Thyroid gland (tissue), 4 donors: Measurements from ENCODE around the gene SKIDA1. TPM values are rescaled to one million over a fixed set of nuclear protein-coding genes. Genes with fewer than 3 reads are reported as not detected.

Source experiments
- DNase-seq, 2 donors: peaks; one replicate each; pipeline ENCODE4 v3.0.0-alpha.2; 2019
- H3K27ac ChIP-seq, 3 donors: fragments of 200-600 bp; sonication (generic); 1 replicate in 2 of 3; 2 replicates in 1 of 3; pipeline ENCODE4 v1.5.1; 2016 to 2019; ENCODE audit warnings: mild to moderate bottlenecking in 1 of 3, moderate library complexity in 1 of 3
- H3K27me3 ChIP-seq: fragments of 200-600 bp; sonication (generic); one replicate; pipeline ENCODE4 v1.5.1; 2019
- H3K36me3 ChIP-seq, 2 donors: fragments of 200-600 bp; sonication (generic); one replicate each; pipeline ENCODE4 v1.5.1; 2016 to 2019
- H3K4me1 ChIP-seq, 2 donors: fragments of 200-600 bp; sonication (generic); one replicate each; pipeline ENCODE4 v1.5.1; 2017 to 2019
- H3K4me3 ChIP-seq, 3 donors: fragments of 200-600 bp; sonication (generic); replicated peaks in 1 of 3; 1 replicate in 2 of 3; 2 replicates in 1 of 3; pipeline ENCODE4 v1.5.1; 2016; ENCODE audit warnings: mild to moderate bottlenecking in 1 of 3
- H3K9me3 ChIP-seq: fragments of 200-600 bp; sonication (generic); one replicate; pipeline ENCODE4 v1.5.1; 2017
- POLR2A ChIP-seq, 2 donors: fragments of 450-650 bp; IDR thresholded peaks; one replicate each; pipeline ENCODE4 v1.6.1; 2017; ENCODE audit warnings: antibody characterized with exemption in 2 of 2, mild to moderate bottlenecking in 2 of 2, moderate library complexity in 1 of 2
- WGBS, 2 donors: methylation state at CpG; one replicate each; pipeline ENCODE4 v1.1.5; 2017; 5-methylcytosine and 5-hydroxymethylcytosine counted together
- intact Hi-C: fragments of 100-400 bp; cut with DNase I; formaldehyde crosslinking; loops from one replicate; pipeline ENCODE4 v1.15.1; 2023
- total RNA-seq, 4 donors: library from RNA; depleted of rRNA; stranded (reverse); fragments of >200 nt; gene quantifications; one replicate each; pipeline ENCODE4 v1.2.3, GENCODE V29; 2016
- TF ChIP-seq, protein P1 (sequence below), 6 experiments: fragments of 200-600 bp in 3 of 6; fragments of 450-650 bp in 3 of 6; sonication (generic) in 3 of 6; IDR thresholded peaks; one replicate each; pipeline ENCODE4 v1.5.1; 2016 to 2019; ENCODE audit warnings: antibody characterized with exemption in 6 of 6, mild to moderate bottlenecking in 2 of 6, inconsistent platforms in 1 of 6, moderate library complexity in 1 of 6

SKIDA1 gene
- total RNA-seq, 4 donors from 2014 or later, result 3.1 to 9.9 (median 7.1) TPM

- H3K27me3 ChIP-seq, result no peaks in the 10 kb centered on the region
- TF ChIP-seq, protein P1, sequence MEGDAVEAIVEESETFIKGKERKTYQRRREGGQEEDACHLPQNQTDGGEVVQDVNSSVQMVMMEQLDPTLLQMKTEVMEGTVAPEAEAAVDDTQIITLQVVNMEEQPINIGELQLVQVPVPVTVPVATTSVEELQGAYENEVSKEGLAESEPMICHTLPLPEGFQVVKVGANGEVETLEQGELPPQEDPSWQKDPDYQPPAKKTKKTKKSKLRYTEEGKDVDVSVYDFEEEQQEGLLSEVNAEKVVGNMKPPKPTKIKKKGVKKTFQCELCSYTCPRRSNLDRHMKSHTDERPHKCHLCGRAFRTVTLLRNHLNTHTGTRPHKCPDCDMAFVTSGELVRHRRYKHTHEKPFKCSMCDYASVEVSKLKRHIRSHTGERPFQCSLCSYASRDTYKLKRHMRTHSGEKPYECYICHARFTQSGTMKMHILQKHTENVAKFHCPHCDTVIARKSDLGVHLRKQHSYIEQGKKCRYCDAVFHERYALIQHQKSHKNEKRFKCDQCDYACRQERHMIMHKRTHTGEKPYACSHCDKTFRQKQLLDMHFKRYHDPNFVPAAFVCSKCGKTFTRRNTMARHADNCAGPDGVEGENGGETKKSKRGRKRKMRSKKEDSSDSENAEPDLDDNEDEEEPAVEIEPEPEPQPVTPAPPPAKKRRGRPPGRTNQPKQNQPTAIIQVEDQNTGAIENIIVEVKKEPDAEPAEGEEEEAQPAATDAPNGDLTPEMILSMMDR (IDR thresholded peaks at IDR 0.05), result no peak
- TF ChIP-seq POLR2A (IDR thresholded peaks at IDR 0.05), result no peak
- 85 to 88% methylated on average over 1 of the region's 1 CpG for WGBS, 2 donors
- intact Hi-C loops, result loop anchor here (10.0 kb wide), 1 partner anchor 802 kb away; the partner anchor contains the start of gene BMI1
- no peak for DNase-seq
- H3K36me3 ChIP-seq, result no peaks in the 10 kb centered on the region
- H3K4me3 ChIP-seq, result no peak overlapping the region
- H3K9me3 ChIP-seq, result no peaks in the 10 kb centered on the region
- H3K27ac ChIP-seq, result peak overlapping the region in 1 of 3 donors; percentile 36
- peaks cover 0 to 9% of the 10 kb centered on the region in 2 donors for H3K4me1 ChIP-seq
Measured at GRCh38 chr10:21522631-21523406, 2.7 kb downstream of the SKIDA1 start.

DNA sequence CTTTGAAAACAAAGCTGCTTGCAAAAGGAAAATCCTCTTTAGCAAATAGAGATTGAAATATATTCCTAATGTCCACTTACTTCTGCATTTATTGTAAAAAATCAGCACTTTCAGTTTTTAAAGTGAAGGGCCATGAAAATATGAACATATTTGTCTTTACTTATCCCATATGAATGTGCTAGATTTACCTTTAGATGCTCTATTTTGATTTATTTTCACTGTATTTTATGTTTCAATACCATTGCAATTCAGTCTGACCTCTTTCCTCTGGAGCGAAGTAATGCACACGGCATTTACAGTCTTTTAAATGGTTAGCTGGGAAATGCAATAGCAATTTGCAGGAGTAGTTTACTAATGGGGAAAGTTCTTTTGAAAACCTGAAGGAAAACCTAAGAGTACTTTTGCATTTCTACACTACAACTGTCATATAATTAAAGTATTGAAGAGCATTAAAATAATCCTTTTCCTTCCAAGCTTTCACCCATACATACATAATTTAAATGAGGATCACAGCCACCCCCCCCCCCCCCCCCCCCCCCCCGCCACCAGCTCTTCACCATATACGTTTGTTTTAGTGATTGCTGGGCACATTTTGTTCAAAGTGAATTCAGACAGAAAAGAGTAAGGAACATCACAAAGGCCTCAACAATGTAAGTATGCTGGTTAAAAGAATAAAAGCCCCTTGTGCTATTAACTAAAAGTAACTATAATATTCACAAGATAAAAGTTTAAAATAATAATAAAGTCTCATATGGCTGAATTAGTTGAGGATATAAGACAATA lies 3.5 kb downstream of the SKIDA1 start:
- Histone ChIP-seq H3K9me3 (no peaks in the 10 kb centered on the region), H3K27ac (peak overlapping the region in 2 of 3 donors; percentile 78 to 83), H3K4me3 (no peak overlapping the region), H3K27me3 (no peaks in the 10 kb centered on the region), H3K36me3 (no peaks in the 10 kb centered on the region), H3K4me1 (peaks cover 0 to 9% of the 10 kb centered on the region in 2 donors)
- no peak for DNase-seq
- WGBS, 2 donors, result 83 to 86% methylated on average over 4 of the region's 4 CpGs
- TF ChIP-seq, protein P1 (IDR thresholded peaks at IDR 0.05), result no peak
- intact Hi-C loops, result loop anchor here (10.0 kb wide), 1 partner anchor 803 kb away; the partner anchor contains the start of gene BMI1

DNA sequence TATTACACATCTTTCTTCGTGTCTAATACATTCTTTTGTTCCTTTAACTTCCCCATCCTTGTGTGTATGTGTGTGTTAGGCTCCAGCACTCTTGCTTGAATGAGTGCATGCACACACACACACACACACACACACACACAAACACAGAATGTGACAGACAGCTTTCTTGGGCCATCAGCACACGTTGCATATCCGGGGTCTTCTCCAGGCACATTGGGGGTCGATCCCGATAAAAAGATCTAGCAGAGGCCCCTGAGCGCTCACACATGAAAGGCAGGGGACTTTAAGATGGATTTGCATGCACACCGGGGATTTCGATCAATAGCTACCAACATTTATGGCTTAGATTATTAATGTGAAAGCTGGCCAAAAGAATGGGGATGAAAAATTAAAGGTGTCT lies 4.5 kb downstream of the SKIDA1 start:
- 59 to 63% methylated on average over 8 of the region's 8 CpGs for WGBS, 2 donors
- intact Hi-C loops, result loop anchor here (10.0 kb wide), 1 partner anchor 804 kb away; the partner anchor contains the start of gene BMI1
- TF ChIP-seq, protein P1 (IDR thresholded peaks at IDR 0.05), result no peak
- no peak for TF ChIP-seq POLR2A (IDR thresholded peaks at IDR 0.05)

DNA sequence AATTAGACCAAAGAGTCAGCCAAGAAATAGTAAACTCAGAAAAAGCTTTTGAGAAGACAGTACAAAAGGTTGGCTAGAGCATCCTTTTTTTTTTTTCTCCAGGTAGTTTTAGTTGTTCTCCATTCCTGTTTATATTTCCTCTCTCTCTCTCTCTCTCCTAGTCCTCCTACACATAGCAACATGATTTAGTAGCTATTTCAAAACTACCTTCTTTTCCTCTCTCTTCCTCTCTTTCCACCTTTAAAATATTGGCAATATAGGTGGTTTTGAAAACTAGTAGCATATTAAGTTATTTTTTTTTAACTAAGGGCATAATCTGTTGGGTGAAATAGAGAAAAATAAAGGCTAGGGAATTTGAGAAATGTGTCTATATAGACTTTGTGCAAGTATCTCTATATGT lies 5.0 kb downstream of the SKIDA1 start:
- peak overlapping the region; percentile 78 to 88 (median 83) for H3K27ac ChIP-seq
- no peak overlapping the region for H3K4me3 ChIP-seq
- no peak for TF ChIP-seq POLR2A (IDR thresholded peaks at IDR 0.05)
- TF ChIP-seq, protein P1 (IDR thresholded peaks at IDR 0.05), result no peak
- H3K9me3 ChIP-seq, result no peaks in the 10 kb centered on the region
- intact Hi-C loops, result loop anchor here (10.0 kb wide), 1 partner anchor 804 kb away; the partner anchor contains the start of gene BMI1
- peaks cover 0 to 9% of the 10 kb centered on the region in 2 donors for H3K4me1 ChIP-seq
- H3K36me3 ChIP-seq, result no peaks in the 10 kb centered on the region
- no peak for DNase-seq
- H3K27me3 ChIP-seq, result no peaks in the 10 kb centered on the region

More for the DNA sequence above, 4.5 kb downstream of the SKIDA1 start:
- Histone ChIP-seq H3K27me3 (no peaks in the 10 kb centered on the region), H3K27ac (peak overlapping the region; percentile 78 to 88 (median 83)), H3K4me1 (peaks cover 0 to 9% of the 10 kb centered on the region in 2 donors), H3K36me3 (no peaks in the 10 kb centered on the region), H3K4me3 (no peak overlapping the region), H3K9me3 (no peaks in the 10 kb centered on the region)
- no peak for DNase-seq
